GM21423 (cell line): ENCODE results near the gene ARHGEF37.
"Not testable (repeated sequence)": the region's sequence is repeated elsewhere in the genome, so short reads cannot be mapped to it uniquely, and the experiment has no call there.

Experiments
- ATAC-seq: cut with Tn5 transposase; IDR thresholded peaks from one replicate; pipeline ENCODE4 v1.9.1; 2021; ENCODE audit warnings: mild to moderate bottlenecking, moderate library complexity; ENCODE audit not compliant: unreplicated experiment

The ARHGEF37 gene

GRCh38 chr5:149645236-149645635 lies 63.9 kb downstream of the ARHGEF37 start:
- ATAC-seq: no peak

DNA sequence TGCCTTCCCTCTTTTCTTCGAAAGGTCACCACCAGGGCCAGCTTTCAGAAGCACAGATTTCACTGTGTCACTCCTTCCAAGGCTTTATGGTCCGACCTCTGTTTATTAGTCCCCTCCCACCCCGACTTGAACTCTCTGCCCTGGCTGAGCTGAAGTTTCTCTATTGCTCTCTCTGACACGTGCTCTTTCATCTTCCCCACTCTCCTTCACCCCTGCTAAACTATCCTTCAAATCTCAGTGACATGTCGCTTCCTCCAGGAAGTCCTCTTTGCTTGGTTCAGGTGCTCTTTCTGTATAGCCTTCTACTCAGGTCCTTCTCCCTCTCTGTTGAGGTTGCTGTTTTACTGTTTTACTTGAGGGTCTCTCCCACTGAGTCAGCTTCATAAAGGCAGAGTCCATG lies 64.4 kb downstream of the ARHGEF37 start:
- no peak for ATAC-seq

GRCh38 chr5:149646564-149646963 lies 65.3 kb downstream of the ARHGEF37 start:
- no peak for ATAC-seq

GRCh38 chr5:149647334-149647733 lies 66.0 kb downstream of the ARHGEF37 start:
- ATAC-seq: no peak

GRCh38 chr5:149648464-149649393 lies 67.4 kb downstream of the ARHGEF37 start:
- not testable (repeated sequence) for ATAC-seq

- ATAC-seq: not testable (repeated sequence)
These were observed 68.4 kb downstream of the ARHGEF37 start for GRCh38 chr5:149649730-149650129.

- ATAC-seq: no peak
These were observed 70.4 kb downstream of the ARHGEF37 start for GRCh38 chr5:149651686-149652085.

DNA sequence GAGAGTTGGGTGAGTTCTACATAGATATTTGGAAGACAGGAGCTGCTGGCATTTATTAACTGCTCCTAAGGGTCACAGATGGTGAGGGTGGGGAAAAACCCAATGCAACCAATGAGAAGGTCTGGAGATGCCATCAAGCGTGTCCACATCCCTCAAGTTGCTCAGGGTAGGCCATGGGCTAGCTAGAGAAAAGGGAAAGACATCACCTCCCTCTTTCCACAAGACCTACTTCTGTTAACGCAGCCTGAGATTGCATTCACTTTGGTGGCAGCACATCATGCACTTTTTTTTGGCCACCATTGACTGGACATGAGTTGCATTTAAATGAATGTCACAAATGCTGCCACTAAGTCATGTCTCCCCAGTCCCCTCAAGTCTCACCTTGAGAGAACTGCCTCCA lies 71.4 kb downstream of the ARHGEF37 start:
- ATAC-seq: no peak

DNA sequence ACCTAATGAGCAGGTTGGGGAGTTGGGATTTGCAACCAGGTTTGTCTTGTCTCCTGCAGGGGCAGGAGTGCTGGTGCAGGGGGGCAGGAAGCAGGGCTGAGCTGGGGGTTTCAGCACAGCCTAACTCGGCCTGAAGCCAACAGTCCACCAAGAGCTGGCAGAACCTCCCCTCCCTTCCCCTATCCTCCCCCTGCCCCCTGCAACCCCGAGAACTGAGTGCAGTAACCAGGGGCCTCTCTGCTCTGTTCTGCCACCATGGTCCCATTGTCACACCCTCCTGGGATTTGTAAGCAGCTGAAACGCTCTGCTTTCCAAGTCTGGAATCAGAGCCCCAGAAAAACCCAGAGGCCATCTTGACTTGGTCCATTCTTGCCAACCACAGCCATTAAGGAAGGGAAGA lies 72.9 kb downstream of the ARHGEF37 start:
- ATAC-seq: no peak

- ATAC-seq: no peak
These were observed 73.7 kb downstream of the ARHGEF37 start for GRCh38 chr5:149654883-149655505.

- no peak for ATAC-seq
These were observed 75.4 kb downstream of the ARHGEF37 start for GRCh38 chr5:149656576-149657182.

DNA sequence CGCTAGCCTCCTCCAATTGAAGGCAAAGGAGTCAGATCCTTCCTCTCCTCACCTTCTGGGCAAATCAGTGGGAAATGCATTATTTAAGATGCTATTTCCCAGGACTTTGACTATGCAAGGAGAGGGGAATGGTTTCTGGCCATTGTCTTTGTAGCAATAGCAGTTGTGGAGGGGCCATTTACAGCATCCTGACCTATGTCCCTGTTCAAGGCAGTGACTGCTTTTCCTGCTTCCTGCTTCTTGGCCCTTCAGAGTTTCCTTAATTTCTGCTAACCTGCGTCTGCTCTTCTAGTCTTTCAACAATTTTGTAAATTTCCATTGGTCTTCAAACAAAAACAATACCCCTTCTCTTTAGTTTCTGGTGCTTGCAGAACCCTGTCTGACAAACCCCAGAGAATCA lies 76.0 kb downstream of the ARHGEF37 start:
- ATAC-seq: no peak

DNA sequence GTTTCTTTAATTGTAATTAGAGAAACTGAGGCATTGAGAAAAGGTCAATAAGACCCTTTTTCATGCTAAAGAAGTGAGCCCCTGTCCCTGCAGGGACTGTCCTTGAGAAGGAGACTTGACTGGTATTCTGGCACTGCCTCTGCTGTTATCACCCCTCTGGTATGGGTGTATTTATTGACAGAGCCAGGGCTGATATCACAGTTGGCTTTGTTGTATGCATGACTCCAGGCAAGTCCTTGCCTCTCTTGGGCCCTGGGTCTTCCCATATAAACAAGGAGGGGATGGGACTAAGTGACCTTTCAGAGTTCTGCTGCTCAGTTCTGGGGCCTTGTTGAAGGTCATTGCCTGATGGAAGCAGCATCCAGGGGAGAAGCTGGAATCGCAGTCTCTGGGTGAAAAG lies 77.0 kb downstream of the ARHGEF37 start:
- no peak for ATAC-seq

- no peak for ATAC-seq
These were observed 82.8 kb downstream of the ARHGEF37 start for GRCh38 chr5:149664083-149664482.

DNA sequence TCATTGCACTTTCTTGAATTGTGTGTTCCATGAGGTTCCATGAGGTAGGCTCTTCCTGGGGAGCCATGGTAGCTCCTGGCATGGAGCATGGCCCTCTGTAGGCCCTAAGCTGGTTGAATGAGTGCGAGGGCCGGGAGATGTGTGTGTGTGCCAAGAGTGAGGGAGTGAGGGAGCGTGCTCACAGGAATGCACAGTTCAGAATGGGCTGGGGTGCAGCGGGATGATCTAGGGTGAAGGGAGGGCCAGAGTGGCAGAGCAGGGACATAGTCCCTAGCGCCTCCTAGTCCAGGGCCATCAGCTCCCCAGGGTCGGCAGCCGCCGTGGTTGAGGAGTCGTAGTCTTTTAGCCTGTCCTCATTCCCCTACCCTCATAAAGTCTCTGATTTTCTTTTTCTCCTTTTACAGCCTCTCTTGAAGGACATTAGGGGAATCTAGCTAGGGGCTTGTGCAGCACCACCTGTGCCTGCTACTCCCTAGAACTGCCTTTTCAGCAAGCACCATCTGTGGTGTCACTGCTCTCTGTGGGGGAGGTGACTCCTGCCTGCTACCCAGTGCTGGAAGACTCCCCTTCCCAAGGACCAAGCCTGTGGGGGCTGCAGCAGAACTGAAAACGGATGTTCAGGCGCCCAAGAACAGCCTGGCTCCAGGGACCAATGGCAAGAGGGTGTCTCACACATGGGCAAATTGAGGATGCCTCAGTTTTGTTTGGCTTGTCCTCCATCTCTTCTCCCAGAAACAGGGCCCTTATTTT lies 83.5 kb downstream of the ARHGEF37 start:
- ATAC-seq: no peak

- ATAC-seq: no peak
These were observed 84.3 kb downstream of the ARHGEF37 start for GRCh38 chr5:149665416-149666175.

- ATAC-seq: no peak
These were observed 85.0 kb downstream of the ARHGEF37 start for GRCh38 chr5:149666212-149666852.

GRCh38 chr5:149667084-149667828 lies 86.0 kb downstream of the ARHGEF37 start:
- ATAC-seq: no peak

DNA sequence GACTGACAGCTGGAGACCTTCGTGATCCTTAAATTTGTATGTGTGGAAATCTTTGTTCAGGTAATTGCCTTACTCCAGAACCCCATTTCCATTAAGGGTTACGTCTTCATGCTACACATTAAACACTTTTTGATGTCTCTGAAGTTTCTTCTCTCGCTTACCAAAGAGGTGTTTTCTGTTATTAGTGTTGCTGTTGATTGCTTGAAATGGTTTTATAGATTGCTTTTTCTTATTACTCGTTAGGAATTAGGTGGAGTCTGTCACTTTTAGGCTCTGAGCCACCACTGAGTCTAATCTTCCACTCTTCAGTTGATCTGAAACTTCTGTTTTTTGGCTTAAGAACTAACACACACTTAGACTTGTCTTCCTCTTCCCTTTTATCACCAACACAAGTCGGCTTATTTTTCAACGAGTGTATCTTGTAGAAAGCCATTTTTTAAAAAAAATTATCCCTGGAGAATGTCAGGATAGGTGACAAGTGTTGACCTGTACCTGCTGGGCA lies 86.6 kb downstream of the ARHGEF37 start:
- no peak for ATAC-seq
